GM19438 (cell line): ENCODE measurements around the gene LHX2.
"Not testable (repeated sequence)": the region's sequence is repeated elsewhere in the genome, so short reads cannot be mapped to it uniquely, and the experiment has no call there.

ENCODE experiments used
- ATAC-seq: cut with Tn5 transposase; IDR thresholded peaks from one replicate; pipeline ENCODE4 v1.9.1; 2021; ENCODE audit warnings: low read depth; ENCODE audit not compliant: unreplicated experiment

LHX2 gene

GRCh38 chr9:124011460-124012301 lies at the start of gene LHX2:
Gene LHX2 (plus strand): TSS chr9:124011768. CDS start chr9:124012349, 581 bp downstream.
- no peak for ATAC-seq

GRCh38 chr9:123964761-123965160 lies 46.8 kb upstream of the LHX2 start:
- no peak for ATAC-seq

- ATAC-seq = no peak
Measured at GRCh38 chr9:123965801-123966686, 45.5 kb upstream of the LHX2 start.

GRCh38 chr9:123967323-123967722 lies 44.2 kb upstream of the LHX2 start:
- no peak for ATAC-seq

- ATAC-seq = no peak
Measured at GRCh38 chr9:123972618-123973017, 39.0 kb upstream of the LHX2 start.

GRCh38 chr9:123973590-123974223 lies 37.9 kb upstream of the LHX2 start:
- ATAC-seq = no peak

- ATAC-seq = no peak
Measured at GRCh38 chr9:123974471-123974870, 37.1 kb upstream of the LHX2 start.

- no peak for ATAC-seq
Measured at GRCh38 chr9:123975871-123976270, 35.7 kb upstream of the LHX2 start.

- not testable (repeated sequence) for ATAC-seq
Measured at GRCh38 chr9:123976579-123976978, 35.0 kb upstream of the LHX2 start.

GRCh38 chr9:123978981-123979380 lies 32.6 kb upstream of the LHX2 start:
- no peak for ATAC-seq

- ATAC-seq = no peak
Measured at GRCh38 chr9:123982535-123982934, 29.0 kb upstream of the LHX2 start.

GRCh38 chr9:123983047-123983446 lies 28.5 kb upstream of the LHX2 start:
- no peak for ATAC-seq

- ATAC-seq = no peak
Measured at GRCh38 chr9:123984802-123985201, 26.8 kb upstream of the LHX2 start.

GRCh38 chr9:123985869-123986268 lies 25.7 kb upstream of the LHX2 start:
- no peak for ATAC-seq

- ATAC-seq = no peak
Measured at GRCh38 chr9:123990427-123990826, 21.1 kb upstream of the LHX2 start.

- ATAC-seq = not testable (repeated sequence)
Measured at GRCh38 chr9:123992679-123993078, 18.9 kb upstream of the LHX2 start.

- no peak for ATAC-seq
Measured at GRCh38 chr9:123996731-123997421, 14.7 kb upstream of the LHX2 start.

GRCh38 chr9:123997665-123998277 lies 13.8 kb upstream of the LHX2 start:
- no peak for ATAC-seq

- ATAC-seq = no peak
Measured at GRCh38 chr9:123998278-123998925, 13.2 kb upstream of the LHX2 start.
